ENCODE measurements around the gene COP1.

Gene COP1

DNA sequence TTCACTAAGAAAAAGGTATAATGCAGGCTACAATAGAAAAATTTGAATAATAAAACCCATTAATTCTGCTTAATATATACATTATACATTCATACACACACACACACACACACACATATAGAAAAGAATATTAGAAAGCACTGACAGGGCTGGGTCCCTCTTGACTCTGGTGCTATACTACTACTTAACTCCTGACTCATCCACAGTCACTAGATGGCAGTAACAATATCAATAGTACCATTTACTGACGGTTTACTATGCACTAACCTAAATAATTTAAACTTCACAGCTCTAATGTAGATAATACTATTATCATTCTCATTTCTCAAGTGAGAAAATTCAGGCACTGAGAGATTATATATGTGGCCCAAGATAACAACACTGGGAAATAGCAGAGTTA is 87.5 kb downstream of the COP1 start:
- TF ChIP-seq GATA3 (IDR thresholded peaks at IDR 0.05; ENCODE audit: low read depth, low read length) (no peak), GATA2 (IDR thresholded peaks at IDR 0.05; ENCODE audit: low read depth, low read length) (no peak)

DNA sequence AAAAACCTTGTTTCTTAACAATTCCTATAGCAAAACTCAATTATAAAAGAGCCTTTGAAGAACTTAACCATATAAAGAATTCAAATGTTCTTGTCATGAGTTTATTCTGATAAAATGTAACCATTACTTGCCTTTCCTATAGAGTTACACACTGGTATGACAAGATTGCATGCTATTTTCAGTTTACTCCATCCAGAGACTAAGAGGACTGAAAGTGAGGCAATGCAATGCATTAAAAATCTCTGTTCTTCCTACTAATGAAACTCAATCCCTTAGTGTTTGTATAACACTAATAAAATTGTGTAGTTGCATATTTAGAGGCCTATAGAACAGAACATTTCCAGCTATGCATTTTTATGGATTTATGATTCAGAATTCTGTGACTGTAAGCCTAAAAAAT is 88.1 kb downstream of the COP1 start:
- no peak for TF ChIP-seq GATA2 (IDR thresholded peaks at IDR 0.05; ENCODE audit: low read depth, low read length)
- TF ChIP-seq GATA3 (IDR thresholded peaks at IDR 0.05; ENCODE audit: low read depth, low read length) = no peak

DNA sequence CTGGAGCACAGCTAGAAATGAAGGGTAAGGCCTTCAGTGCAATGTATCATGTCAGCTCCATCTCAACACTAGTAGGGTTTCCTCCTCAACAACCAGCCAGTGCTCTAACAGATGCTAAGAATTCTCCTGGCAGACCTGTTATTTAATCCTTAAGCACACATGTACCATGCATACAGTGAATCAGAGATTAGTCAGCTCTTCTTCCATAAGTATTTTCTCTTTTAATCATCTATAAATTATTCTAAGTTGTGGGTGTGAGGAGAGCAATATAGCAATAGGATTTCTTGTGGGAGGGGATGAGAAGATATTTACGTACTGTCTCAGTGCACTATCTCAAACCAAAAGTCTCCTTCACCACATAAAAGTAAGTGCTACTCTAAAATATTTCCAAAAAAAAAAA is 95.3 kb downstream of the COP1 start:
- TF ChIP-seq GATA2 (IDR thresholded peaks at IDR 0.05; ENCODE audit: low read depth, low read length) = no peak

DNA sequence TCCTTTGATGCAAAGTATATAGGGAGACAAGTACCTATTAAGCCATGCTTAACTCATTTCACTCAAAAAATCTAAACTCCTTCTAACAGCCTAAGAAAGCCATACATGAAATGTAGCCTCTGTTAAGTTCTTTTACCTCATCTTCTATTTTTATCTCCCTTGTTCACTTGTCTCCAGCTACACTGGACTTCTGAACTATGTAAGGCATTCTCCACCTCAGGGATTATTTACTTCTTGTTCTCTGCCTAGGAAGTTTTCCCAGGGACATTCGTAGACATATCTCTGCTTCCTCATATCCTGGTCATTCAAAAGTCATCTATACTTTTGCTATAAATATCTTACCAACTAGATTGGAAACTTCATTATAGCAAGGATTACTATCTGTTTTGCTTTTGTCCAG is 96.9 kb downstream of the COP1 start:
- no peak for TF ChIP-seq GATA2 (IDR thresholded peaks at IDR 0.05; ENCODE audit: low read depth, low read length)
- no peak for TF ChIP-seq GATA3 (IDR thresholded peaks at IDR 0.05; ENCODE audit: low read depth, low read length)

DNA sequence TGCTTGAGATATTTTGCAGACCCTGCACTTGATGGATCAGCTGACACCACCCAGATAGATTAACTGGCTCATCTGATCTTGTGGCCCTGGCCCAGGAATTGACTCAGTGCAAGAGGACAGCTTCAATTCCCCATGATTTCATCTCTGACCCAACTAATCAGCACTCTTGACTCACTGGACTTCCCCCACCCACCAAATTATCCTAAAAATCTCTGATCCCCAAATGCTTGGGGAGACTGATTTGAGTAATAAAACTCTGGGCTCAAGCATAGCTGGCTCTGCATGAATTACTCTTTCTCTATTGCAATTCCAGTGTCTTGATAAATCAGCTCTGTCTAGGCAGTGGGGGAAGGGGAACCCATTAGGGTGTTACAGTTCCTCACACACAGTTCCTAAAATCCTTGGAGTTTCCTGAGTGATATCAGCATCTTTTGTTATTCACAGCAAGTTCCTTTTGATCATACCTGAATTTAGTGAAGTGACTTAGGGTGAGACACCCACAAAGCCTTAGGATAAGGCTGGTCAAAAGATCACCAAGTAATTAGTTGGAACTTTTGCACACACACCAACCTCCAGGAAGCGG is 104.2 kb downstream of the COP1 start:
- TF ChIP-seq GATA2 (IDR thresholded peaks at IDR 0.05; ENCODE audit: low read depth, low read length) = no peak
- TF ChIP-seq GATA3 (IDR thresholded peaks at IDR 0.05; ENCODE audit: low read depth, low read length) = no peak

DNA sequence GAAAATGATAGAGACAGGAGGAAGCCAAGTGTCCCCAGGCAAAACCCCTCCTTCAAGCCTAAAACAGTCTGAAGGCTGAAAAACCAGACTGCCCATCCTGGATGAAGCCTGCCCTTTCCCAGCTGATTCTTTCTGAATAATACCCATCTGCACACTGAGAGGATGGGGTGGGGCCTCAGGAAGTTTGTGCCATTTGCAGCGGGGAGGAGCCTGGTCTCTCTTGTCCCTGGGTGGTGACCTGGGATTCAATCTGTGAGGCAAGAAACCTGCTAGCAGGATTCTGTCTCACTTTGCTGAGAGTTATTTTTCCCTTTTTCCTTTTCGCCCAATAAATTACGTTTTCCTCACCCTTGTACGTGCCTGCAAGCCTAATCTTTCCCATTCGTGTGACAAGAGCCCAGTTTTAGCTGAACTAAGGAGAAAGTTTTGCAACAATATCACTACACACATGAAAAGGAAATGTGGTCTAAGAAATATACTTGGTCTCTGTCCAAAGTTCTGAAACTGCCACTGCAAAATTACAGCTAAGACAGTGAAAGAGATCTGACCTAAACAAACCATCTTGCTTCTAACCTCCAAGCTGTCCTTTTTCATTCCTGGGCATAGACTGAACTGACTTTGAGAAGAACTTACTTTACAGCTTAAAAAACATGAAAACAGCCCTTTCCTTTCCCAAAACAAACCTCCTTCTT is 105.0 kb downstream of the COP1 start:
- TF ChIP-seq GATA2 (IDR thresholded peaks at IDR 0.05; ENCODE audit: low read depth, low read length) = no peak
- TF ChIP-seq GATA3 (IDR thresholded peaks at IDR 0.05; ENCODE audit: low read depth, low read length) = no peak

DNA sequence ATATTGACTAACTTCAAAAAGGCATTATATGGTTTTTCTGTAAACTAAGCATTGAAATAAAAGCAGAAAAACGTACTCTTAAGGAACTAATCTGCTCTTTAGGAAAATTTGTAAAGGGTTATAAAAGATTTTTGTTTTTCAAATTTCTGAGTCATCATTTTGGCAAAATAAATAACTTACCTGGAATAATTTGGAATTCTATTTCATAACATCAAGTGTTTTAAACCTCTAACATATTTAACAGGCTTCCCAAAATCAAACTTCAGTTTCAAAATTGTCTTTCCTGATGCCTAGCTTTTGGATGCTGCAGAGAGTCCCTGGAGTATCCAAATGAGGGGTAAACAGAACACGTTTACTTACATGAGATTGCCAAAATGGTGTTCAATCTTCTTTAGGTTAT is 108.5 kb downstream of the COP1 start:
- TF ChIP-seq GATA2 (IDR thresholded peaks at IDR 0.05; ENCODE audit: low read depth, low read length) (no peak), GATA3 (IDR thresholded peaks at IDR 0.05; ENCODE audit: low read depth, low read length) (no peak)

DNA sequence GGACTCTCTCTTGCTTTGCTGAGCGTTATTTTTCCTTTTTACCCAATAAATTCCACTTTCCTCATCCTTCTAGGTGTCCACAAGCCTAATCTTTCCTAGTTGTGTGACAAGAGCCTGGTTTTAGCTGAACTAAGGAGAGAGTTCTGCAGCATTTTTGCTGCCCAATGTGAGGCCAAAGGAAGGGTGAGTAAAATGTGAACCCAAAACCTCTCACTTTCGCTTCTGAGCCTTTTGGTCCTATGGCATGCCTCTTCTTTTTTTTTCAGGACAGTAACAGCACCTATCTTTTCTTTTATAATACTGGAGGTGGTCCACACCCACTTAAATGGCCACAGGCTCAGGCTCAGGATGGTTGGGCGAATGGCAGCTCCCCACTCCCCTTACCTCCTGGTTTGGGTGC is 111.1 kb downstream of the COP1 start:
- TF ChIP-seq GATA3 (IDR thresholded peaks at IDR 0.05; ENCODE audit: low read depth, low read length) (no peak), GATA2 (IDR thresholded peaks at IDR 0.05; ENCODE audit: low read depth, low read length) (no peak)

DNA sequence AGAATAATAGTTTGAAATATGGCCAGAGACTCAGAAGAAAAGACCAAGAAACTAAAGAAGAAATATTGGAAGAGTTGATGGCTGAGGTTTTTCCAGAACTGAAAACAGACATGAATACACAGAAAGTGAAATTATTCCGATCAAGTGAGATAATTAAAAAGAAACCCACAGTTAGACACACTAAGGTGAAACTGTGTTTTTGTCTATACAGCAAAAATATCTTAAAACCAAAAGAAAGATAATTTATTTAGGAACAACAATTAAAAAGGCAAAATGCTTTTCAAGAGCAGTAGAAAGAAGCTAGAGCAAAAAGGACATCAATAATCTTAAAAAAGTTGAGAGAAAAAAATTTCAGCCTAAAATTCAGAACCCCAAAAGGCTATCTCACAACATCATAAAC is 116.3 kb downstream of the COP1 start:
- TF ChIP-seq GATA3 (IDR thresholded peaks at IDR 0.05; ENCODE audit: low read depth, low read length) = no peak

DNA sequence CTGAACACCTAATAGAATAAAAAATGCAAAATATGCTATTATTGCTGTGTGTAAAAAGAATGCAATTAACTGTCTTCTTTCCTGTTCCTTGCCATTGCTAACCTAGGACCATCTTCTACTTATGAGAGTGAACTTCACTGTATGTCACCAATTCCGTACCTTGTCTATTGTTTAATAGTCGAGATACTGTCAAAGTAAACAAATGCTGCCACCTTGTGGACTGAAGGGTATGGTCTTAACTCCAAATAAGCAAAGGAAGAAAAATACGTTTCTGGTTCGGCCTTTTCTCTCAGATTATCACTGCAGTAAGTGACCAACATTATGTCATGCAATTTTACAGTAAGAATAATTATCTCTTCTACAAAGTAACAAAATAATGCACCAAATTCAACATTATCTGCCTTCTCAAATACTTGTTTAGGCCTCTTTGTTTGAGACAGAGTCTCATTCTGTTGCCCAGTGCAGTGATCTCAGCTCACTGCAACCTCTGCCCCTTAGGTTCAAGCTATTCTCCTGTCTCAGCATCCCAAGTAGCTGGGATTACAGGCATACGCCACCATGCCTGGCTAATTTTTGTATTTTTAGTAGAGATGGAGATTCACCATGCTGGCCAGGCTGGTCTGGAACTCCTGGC is 133.4 kb downstream of the COP1 start:
- no peak for TF ChIP-seq GATA3 (IDR thresholded peaks at IDR 0.05; ENCODE audit: low read depth, low read length)
- TF ChIP-seq GATA2 (IDR thresholded peaks at IDR 0.05; ENCODE audit: low read depth, low read length) = no peak

DNA sequence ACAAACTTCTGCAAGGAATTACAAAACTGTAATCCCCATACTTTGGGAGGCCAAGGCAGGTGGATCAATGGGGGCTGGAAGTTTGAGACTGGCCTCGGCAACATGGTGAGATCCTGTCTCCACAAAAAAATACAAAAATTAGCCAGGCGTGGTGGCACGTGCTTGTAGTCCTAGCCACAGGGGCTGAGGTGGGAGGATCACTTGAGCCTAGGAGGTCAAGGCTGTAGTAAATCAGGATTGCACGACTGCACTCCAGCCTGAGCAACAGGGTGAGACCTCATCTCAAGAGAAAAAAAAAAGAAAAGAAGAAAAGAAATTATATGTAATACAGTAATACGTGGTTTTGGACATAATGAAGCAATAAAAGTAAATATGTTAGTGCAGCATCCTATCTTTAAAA is 138.2 kb downstream of the COP1 start:
- TF ChIP-seq GATA2 (IDR thresholded peaks at IDR 0.05; ENCODE audit: low read depth, low read length) (no peak), GATA3 (IDR thresholded peaks at IDR 0.05; ENCODE audit: low read depth, low read length) (no peak)

DNA sequence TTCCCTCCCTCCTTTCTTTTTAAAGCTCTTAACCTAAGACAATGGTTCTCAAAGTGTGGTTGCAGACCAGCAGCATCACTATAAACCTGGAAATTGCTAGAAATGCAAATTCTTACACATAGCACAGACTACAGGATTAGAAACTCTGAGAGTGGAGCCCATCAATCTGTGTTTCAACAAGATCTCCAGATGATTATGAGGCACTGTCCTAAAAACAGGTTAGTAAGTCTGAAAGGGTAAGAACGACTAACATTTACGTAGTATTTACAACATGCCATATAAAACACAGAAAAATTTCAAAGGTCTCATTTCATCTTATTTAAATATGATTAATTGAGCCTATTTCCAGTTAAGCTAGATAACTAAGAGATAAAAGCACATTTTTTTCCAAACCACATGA is 138.8 kb downstream of the COP1 start:
- TF ChIP-seq GATA2 (IDR thresholded peaks at IDR 0.05; ENCODE audit: low read depth, low read length) (no peak), GATA3 (IDR thresholded peaks at IDR 0.05; ENCODE audit: low read depth, low read length) (no peak)

DNA sequence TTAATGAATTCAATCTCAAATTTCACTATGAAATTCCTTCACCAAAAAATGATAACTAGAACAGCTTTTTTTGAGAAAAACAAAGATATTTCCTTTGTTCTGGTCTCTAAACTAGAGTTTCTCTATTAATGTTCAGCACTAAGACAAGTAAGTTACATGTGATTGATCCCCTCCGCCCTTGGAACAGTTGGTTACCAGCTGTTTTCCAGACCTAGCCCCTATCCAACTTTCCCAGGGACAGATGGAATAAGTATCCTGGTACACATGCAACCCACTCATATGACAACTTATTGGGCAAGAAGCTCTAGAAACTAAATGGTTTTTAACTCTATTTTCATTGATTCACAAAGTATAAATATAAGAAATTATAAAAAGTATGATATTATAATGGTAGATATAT is 140.4 kb downstream of the COP1 start:
- TF ChIP-seq GATA3 (IDR thresholded peaks at IDR 0.05; ENCODE audit: low read depth, low read length) (no peak), GATA2 (IDR thresholded peaks at IDR 0.05; ENCODE audit: low read depth, low read length) (no peak)

DNA sequence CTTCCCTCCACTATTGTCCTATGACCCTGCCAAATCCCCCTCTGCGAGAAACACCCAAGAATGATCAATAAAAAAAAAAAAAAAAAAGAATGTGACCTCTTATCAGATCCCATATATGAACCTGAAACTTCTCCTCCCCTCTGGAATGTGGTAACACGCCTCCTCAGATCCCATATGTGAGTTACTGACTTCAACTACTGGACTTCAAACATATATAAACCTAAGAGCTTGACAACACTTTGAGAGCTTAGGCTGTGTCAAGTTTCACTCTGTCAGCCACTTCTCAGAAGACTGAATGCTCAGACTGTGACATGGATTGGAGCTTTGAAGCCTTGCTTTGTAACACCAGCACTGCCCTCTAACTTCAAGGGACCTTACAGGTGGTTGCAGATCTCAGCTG is 148.4 kb downstream of the COP1 start:
- TF ChIP-seq GATA3 (IDR thresholded peaks at IDR 0.05; ENCODE audit: low read depth, low read length) (peak; percentile 41; the same call in 1 of the 2 replicates), GATA2 (IDR thresholded peaks at IDR 0.05; ENCODE audit: low read depth, low read length) (no peak; the same call in none of the 2 replicates)

DNA sequence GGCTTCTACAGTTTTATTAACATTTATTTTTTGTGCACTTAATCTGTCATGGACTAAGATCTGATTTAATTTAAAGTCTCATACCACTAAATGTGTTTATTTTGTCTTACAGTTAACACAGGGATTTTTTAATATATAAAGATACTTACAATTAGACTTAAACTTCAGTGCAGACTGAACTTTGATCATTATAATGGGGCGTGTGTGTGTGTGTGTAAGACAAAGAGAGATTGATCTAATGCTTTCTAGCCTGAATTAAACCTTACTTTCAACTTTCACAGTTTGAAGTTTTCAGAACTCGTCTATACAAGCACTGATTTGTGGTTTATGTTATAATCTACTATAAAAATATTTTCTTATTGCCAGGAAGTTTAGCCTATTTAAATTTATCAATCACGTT is 150.8 kb downstream of the COP1 start:
- no peak for TF ChIP-seq GATA3 (IDR thresholded peaks at IDR 0.05; ENCODE audit: low read depth, low read length)
